Esophagus squamous epithelium (tissue), 4 donors: ENCODE measurements around the gene TOMM40L.

ENCODE experiments used
- POLR2A ChIP-seq, 4 donors: fragments of 450-650 bp; IDR thresholded peaks; one replicate each; pipeline ENCODE4 v1.6.1; 2017; ENCODE audit warnings: antibody characterized with exemption in 4 of 4, mild to moderate bottlenecking in 4 of 4, moderate library complexity in 3 of 4
- TF ChIP-seq, protein P1 (sequence below), 6 experiments: fragments of 450-650 bp in 4 of 6; fragments of 200-600 bp in 2 of 6; sonication (generic) in 2 of 6; IDR thresholded peaks; one replicate each; pipeline ENCODE4 v1.5.1; 2016 to 2019; ENCODE audit warnings: antibody characterized with exemption in 6 of 6, mild to moderate bottlenecking in 4 of 6, moderate library complexity in 4 of 6

- TF ChIP-seq POLR2A (IDR thresholded peaks at IDR 0.05) = no peak
- TF ChIP-seq, protein P1, sequence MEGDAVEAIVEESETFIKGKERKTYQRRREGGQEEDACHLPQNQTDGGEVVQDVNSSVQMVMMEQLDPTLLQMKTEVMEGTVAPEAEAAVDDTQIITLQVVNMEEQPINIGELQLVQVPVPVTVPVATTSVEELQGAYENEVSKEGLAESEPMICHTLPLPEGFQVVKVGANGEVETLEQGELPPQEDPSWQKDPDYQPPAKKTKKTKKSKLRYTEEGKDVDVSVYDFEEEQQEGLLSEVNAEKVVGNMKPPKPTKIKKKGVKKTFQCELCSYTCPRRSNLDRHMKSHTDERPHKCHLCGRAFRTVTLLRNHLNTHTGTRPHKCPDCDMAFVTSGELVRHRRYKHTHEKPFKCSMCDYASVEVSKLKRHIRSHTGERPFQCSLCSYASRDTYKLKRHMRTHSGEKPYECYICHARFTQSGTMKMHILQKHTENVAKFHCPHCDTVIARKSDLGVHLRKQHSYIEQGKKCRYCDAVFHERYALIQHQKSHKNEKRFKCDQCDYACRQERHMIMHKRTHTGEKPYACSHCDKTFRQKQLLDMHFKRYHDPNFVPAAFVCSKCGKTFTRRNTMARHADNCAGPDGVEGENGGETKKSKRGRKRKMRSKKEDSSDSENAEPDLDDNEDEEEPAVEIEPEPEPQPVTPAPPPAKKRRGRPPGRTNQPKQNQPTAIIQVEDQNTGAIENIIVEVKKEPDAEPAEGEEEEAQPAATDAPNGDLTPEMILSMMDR (IDR thresholded peaks at IDR 0.05) = no peak
These were observed 1.8 kb upstream of the TOMM40L start for GRCh38 chr1:161223805-161224694.
